NCI-H526 treated with DMSO at 0.1 percent for 48 hours (cell line): ENCODE data around the gene BTBD6.
"Not testable (repeated sequence)": the region's sequence is repeated elsewhere in the genome, so short reads cannot be mapped to it uniquely, and the experiment has no call there.

Experiments used
- DNase-seq: peaks from one replicate; lab custom pipeline; 2025; lab: John Stamatoyannopoulos, UW

Gene BTBD6

GRCh38 chr14:105269405-105269804, 21.1 kb downstream of the BTBD6 start:
- DNase-seq = no peak

GRCh38 chr14:105271224-105271890, 23.0 kb downstream of the BTBD6 start:
- DNase-seq = no peak

GRCh38 chr14:105272623-105273022, 24.3 kb downstream of the BTBD6 start:
- DNase-seq = no peak

GRCh38 chr14:105273062-105273461, 24.7 kb downstream of the BTBD6 start:
- no peak for DNase-seq

- DNase-seq = no peak
These were observed 26.3 kb downstream of the BTBD6 start for GRCh38 chr14:105274637-105275036.

- no peak for DNase-seq
These were observed 27.1 kb downstream of the BTBD6 start for GRCh38 chr14:105275267-105275946.

- DNase-seq = not testable (repeated sequence)
These were observed 29.1 kb downstream of the BTBD6 start for GRCh38 chr14:105277448-105277847.

- no peak for DNase-seq
These were observed 31.5 kb downstream of the BTBD6 start for GRCh38 chr14:105279642-105280361.

- no peak for DNase-seq
These were observed 32.2 kb downstream of the BTBD6 start for GRCh38 chr14:105280525-105280924.

GRCh38 chr14:105281371-105282097, 33.2 kb downstream of the BTBD6 start:
- peak; percentile 65 for DNase-seq

- no peak for DNase-seq
These were observed 33.9 kb downstream of the BTBD6 start for GRCh38 chr14:105282098-105282725.

GRCh38 chr14:105283028-105283427, 34.7 kb downstream of the BTBD6 start:
- DNase-seq = no peak

GRCh38 chr14:105283899-105284298, 35.6 kb downstream of the BTBD6 start:
- DNase-seq = no peak

- DNase-seq = no peak
These were observed 36.8 kb downstream of the BTBD6 start for GRCh38 chr14:105285174-105285573.

- DNase-seq = no peak
These were observed 38.4 kb downstream of the BTBD6 start for GRCh38 chr14:105286759-105287144.

- DNase-seq = no peak
These were observed 39.1 kb downstream of the BTBD6 start for GRCh38 chr14:105287249-105288102.

- not testable (repeated sequence) for DNase-seq
These were observed 40.6 kb downstream of the BTBD6 start for GRCh38 chr14:105288936-105289335.

- no peak for DNase-seq
These were observed 42.5 kb downstream of the BTBD6 start for GRCh38 chr14:105290621-105291346.

- DNase-seq = no peak
These were observed 44.7 kb downstream of the BTBD6 start for GRCh38 chr14:105292826-105293711.
